ENCODE measurements around the gene BHLHE41. TPM values are rescaled to one million over a fixed set of nuclear protein-coding genes. Genes with fewer than 3 reads are reported as not detected.
A peak's percentile ranks its signal among the peaks of the same experiment; 100 is the strongest.

The BHLHE41 gene
- total RNA-seq, 2 experiments from 2014 or later, result 0.36 TPM; not detected in 1

- Mint-ChIP-seq H3K9me3 (no peaks in the 10 kb centered on the region), H3K4me1 (no peaks in the 10 kb centered on the region), H3K27ac (no peak overlapping the region), H3K4me3 (no peak overlapping the region), H3K27me3 (peaks cover 16% of the 10 kb centered on the region), H3K36me3 (no peaks in the 10 kb centered on the region)
- DNase-seq, result no peak
- POLR2A ChIA-PET, result no interaction called here
- no peak for ATAC-seq (ENCODE audit: low read depth)
Observed at GRCh38 chr12:26100666-26101349, 24.0 kb downstream of the BHLHE41 start.

- Mint-ChIP-seq H3K4me1 (no peaks in the 10 kb centered on the region), H3K27ac (no peak overlapping the region), H3K9me3 (no peaks in the 10 kb centered on the region), H3K36me3 (no peaks in the 10 kb centered on the region), H3K4me3 (no peak overlapping the region), H3K27me3 (peaks cover 11% of the 10 kb centered on the region)
- ATAC-seq (ENCODE audit: low read depth), result peak; percentile 68
- POLR2A ChIA-PET, result no interaction called here
- DNase-seq, result peak; percentile 40
Observed at GRCh38 chr12:26097046-26097878, 27.6 kb downstream of the BHLHE41 start.

- H3K27ac Mint-ChIP-seq, result no peak overlapping the region
- no peaks in the 10 kb centered on the region for H3K36me3 Mint-ChIP-seq
- H3K4me3 Mint-ChIP-seq, result no peak overlapping the region
- DNase-seq (no peak), ATAC-seq (ENCODE audit: low read depth) (no peak)
- no peaks in the 10 kb centered on the region for H3K9me3 Mint-ChIP-seq
- no peaks in the 10 kb centered on the region for H3K4me1 Mint-ChIP-seq
- peaks cover 5% of the 10 kb centered on the region for H3K27me3 Mint-ChIP-seq
- POLR2A ChIA-PET, result no interaction called here
Observed at GRCh38 chr12:26096036-26096435, 28.8 kb downstream of the BHLHE41 start.

GRCh38 chr12:26095186-26095585 is 29.7 kb downstream of the BHLHE41 start:
- DNase-seq, result no peak
- H3K4me3 Mint-ChIP-seq, result no peak overlapping the region
- no peaks in the 10 kb centered on the region for H3K9me3 Mint-ChIP-seq
- POLR2A ChIA-PET, result no interaction called here
- no peaks in the 10 kb centered on the region for H3K36me3 Mint-ChIP-seq
- no peak for ATAC-seq (ENCODE audit: low read depth)
- H3K27me3 Mint-ChIP-seq, result peaks cover 5% of the 10 kb centered on the region
- H3K27ac Mint-ChIP-seq, result no peak overlapping the region
- no peaks in the 10 kb centered on the region for H3K4me1 Mint-ChIP-seq

GRCh38 chr12:26092346-26093105 is 32.3 kb downstream of the BHLHE41 start:
- H3K4me3 Mint-ChIP-seq, result no peak overlapping the region
- no peaks in the 10 kb centered on the region for H3K9me3 Mint-ChIP-seq
- DNase-seq (no peak), ATAC-seq (ENCODE audit: low read depth) (no peak)
- H3K4me1 Mint-ChIP-seq, result no peaks in the 10 kb centered on the region
- no peaks in the 10 kb centered on the region for H3K36me3 Mint-ChIP-seq
- POLR2A ChIA-PET, result no interaction called here
- H3K27me3 Mint-ChIP-seq, result no peaks in the 10 kb centered on the region
- H3K27ac Mint-ChIP-seq, result no peak overlapping the region

- no peak for ATAC-seq (ENCODE audit: low read depth)
- Mint-ChIP-seq H3K36me3 (no peaks in the 10 kb centered on the region), H3K9me3 (no peaks in the 10 kb centered on the region), H3K27me3 (no peaks in the 10 kb centered on the region), H3K4me1 (no peaks in the 10 kb centered on the region), H3K4me3 (no peak overlapping the region), H3K27ac (no peak overlapping the region)
- no peak for DNase-seq
- POLR2A ChIA-PET, result no interaction called here
Observed at GRCh38 chr12:26091822-26092221, 33.0 kb downstream of the BHLHE41 start.

GRCh38 chr12:26090836-26091510 is 33.9 kb downstream of the BHLHE41 start:
- H3K4me3 Mint-ChIP-seq, result no peak overlapping the region
- ATAC-seq (ENCODE audit: low read depth) (no peak), DNase-seq (no peak)
- no peaks in the 10 kb centered on the region for H3K27me3 Mint-ChIP-seq
- H3K4me1 Mint-ChIP-seq, result no peaks in the 10 kb centered on the region
- H3K36me3 Mint-ChIP-seq, result no peaks in the 10 kb centered on the region
- POLR2A ChIA-PET, result no interaction called here
- no peak overlapping the region for H3K27ac Mint-ChIP-seq
- no peaks in the 10 kb centered on the region for H3K9me3 Mint-ChIP-seq

GRCh38 chr12:26088998-26089397 is 35.8 kb downstream of the BHLHE41 start:
- POLR2A ChIA-PET, result no interaction called here
- DNase-seq (no peak), ATAC-seq (ENCODE audit: low read depth) (no peak)
- Mint-ChIP-seq H3K36me3 (no peaks in the 10 kb centered on the region), H3K27ac (no peak overlapping the region), H3K27me3 (no peaks in the 10 kb centered on the region), H3K9me3 (peaks cover 3% of the 10 kb centered on the region), H3K4me1 (no peaks in the 10 kb centered on the region), H3K4me3 (no peak overlapping the region)

- no peaks in the 10 kb centered on the region for H3K4me1 Mint-ChIP-seq
- H3K4me3 Mint-ChIP-seq, result no peak overlapping the region
- ATAC-seq (ENCODE audit: low read depth), result no peak
- H3K27ac Mint-ChIP-seq, result no peak overlapping the region
- no peaks in the 10 kb centered on the region for H3K36me3 Mint-ChIP-seq
- POLR2A ChIA-PET, result no interaction called here
- no peak for DNase-seq
- peaks cover 7% of the 10 kb centered on the region for H3K9me3 Mint-ChIP-seq
- no peaks in the 10 kb centered on the region for H3K27me3 Mint-ChIP-seq
Observed at GRCh38 chr12:26086936-26087335, 37.9 kb downstream of the BHLHE41 start.

- Mint-ChIP-seq H3K27ac (no peak overlapping the region), H3K27me3 (peaks cover 3% of the 10 kb centered on the region), H3K4me1 (no peaks in the 10 kb centered on the region), H3K36me3 (no peaks in the 10 kb centered on the region), H3K4me3 (no peak overlapping the region), H3K9me3 (peaks cover 10% of the 10 kb centered on the region)
- ATAC-seq (ENCODE audit: low read depth) (no peak), DNase-seq (no peak)
- POLR2A ChIA-PET, result no interaction called here
Observed at GRCh38 chr12:26080911-26081310, 43.9 kb downstream of the BHLHE41 start.

GRCh38 chr12:26077915-26078702 is 46.7 kb downstream of the BHLHE41 start:
- Mint-ChIP-seq H3K9me3 (peaks cover 7% of the 10 kb centered on the region), H3K36me3 (no peaks in the 10 kb centered on the region), H3K27ac (no peak overlapping the region), H3K27me3 (peaks cover 3% of the 10 kb centered on the region), H3K4me1 (no peaks in the 10 kb centered on the region), H3K4me3 (no peak overlapping the region)
- ATAC-seq (ENCODE audit: low read depth) (no peak), DNase-seq (no peak)
- POLR2A ChIA-PET, result no interaction called here
